ENCODE measurements around the gene CCL28. TPM values are rescaled to one million over a fixed set of nuclear protein-coding genes. Genes with fewer than 3 reads are reported as not detected.

CCL28 gene
- total and polyA plus RNA-seq, 10 of the 15 experiments (the other 5 are each of a cell fraction or from before 2014, with no cell fraction given), result 1.5 to 7.5 (median 4.4) TPM

DNA sequence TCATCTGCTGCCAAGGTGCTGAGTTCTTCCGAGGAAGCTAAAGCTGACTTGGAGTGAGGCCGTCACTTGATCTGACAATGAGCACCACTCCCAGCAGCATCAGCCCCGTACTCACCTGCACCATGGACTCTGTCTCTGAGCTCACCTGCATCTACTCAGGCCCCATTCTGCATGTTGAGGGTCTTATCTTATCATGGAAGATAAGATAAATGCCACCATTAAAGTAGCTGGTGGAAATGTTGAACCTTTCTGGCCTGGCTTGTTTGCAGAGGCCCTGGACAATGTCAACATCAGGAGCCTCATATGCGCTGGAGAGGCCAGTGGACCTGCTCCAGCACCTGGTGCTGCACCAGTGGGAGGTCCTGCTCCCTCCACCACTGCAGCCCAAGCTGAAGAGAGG lies 64.0 kb downstream of the CCL28 start (continued):
- TF ChIP-seq, protein P1, sequence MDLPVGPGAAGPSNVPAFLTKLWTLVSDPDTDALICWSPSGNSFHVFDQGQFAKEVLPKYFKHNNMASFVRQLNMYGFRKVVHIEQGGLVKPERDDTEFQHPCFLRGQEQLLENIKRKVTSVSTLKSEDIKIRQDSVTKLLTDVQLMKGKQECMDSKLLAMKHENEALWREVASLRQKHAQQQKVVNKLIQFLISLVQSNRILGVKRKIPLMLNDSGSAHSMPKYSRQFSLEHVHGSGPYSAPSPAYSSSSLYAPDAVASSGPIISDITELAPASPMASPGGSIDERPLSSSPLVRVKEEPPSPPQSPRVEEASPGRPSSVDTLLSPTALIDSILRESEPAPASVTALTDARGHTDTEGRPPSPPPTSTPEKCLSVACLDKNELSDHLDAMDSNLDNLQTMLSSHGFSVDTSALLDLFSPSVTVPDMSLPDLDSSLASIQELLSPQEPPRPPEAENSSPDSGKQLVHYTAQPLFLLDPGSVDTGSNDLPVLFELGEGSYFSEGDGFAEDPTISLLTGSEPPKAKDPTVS (IDR thresholded peaks at IDR 0.05; ENCODE audit: low read depth, low read length), result no peak
- TF ChIP-seq, protein P2, sequence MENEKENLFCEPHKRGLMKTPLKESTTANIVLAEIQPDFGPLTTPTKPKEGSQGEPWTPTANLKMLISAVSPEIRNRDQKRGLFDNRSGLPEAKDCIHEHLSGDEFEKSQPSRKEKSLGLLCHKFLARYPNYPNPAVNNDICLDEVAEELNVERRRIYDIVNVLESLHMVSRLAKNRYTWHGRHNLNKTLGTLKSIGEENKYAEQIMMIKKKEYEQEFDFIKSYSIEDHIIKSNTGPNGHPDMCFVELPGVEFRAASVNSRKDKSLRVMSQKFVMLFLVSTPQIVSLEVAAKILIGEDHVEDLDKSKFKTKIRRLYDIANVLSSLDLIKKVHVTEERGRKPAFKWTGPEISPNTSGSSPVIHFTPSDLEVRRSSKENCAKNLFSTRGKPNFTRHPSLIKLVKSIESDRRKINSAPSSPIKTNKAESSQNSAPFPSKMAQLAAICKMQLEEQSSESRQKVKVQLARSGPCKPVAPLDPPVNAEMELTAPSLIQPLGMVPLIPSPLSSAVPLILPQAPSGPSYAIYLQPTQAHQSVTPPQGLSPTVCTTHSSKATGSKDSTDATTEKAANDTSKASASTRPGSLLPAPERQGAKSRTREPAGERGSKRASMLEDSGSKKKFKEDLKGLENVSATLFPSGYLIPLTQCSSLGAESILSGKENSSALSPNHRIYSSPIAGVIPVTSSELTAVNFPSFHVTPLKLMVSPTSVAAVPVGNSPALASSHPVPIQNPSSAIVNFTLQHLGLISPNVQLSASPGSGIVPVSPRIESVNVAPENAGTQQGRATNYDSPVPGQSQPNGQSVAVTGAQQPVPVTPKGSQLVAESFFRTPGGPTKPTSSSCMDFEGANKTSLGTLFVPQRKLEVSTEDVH (IDR thresholded peaks at IDR 0.05; ENCODE audit: low read depth, partially characterized antibody), result no peak

DNA sequence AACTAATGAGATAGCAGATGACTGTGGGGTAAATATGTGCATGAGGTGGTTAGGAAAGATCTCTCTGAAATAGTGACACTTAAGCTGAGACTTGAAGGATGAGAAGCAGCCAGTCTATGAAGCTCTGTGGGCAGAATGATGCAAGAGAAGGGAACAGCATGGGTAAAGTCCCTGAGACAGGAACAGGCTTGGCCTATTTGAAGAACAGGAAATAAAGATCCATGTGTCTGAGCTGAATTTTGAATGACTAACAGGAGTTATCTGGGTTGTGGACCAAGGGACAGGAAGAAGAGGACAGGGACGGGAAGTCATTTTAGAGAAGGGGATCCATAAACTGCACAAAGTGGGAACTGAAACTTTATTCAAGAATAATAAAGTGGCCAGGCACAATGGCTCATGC lies 73.3 kb downstream of the CCL28 start:
- ChIA-PET SMC1A (ENCODE audit: uncharacterized antibody, unreplicated experiment) (no interaction called here), POLR2A (no interaction called here), CTCF (interaction anchor here (1.3 kb wide), 1 partner anchor 12 kb away, joined by 3 read pairs; no protein-coding TSS in a partner anchor), RAD21 (ENCODE audit: unreplicated experiment) (no interaction called here)
- H3K79me2 ChIP-seq (ENCODE audit: control insufficient read depth, insufficient read depth, low read length), result no peaks in the 10 kb centered on the region
- FAIRE-seq (no peak), DNase-seq (ENCODE audit: low read depth, low spot score) (no peak), ATAC-seq (no peak)
- H3K9ac ChIP-seq (ENCODE audit: control insufficient read depth, insufficient read depth, low read length), result no peak overlapping the region
- BruUV-seq (replicated peaks), result no TSS peak
- H2AFZ ChIP-seq (ENCODE audit: control insufficient read depth, low read depth, low read length), result no peak overlapping the region
- H3K4me2 ChIP-seq (ENCODE audit: control insufficient read depth, insufficient read depth), result no peak overlapping the region
- WGBS (ENCODE audit: insufficient coverage, insufficient replicate concordance, low lambda C conversion rate, missing lambda C conversion rate), result 0% methylated on average over 1 of the region's 1 CpG
- H3K4me3 ChIP-seq, result no peak overlapping the region
- intact Hi-C loops (cut with micrococcal nuclease; ENCODE audit: unreplicated experiment), result no loop called here
- no peak overlapping the region for H3K27ac ChIP-seq (ENCODE audit: control insufficient read depth, insufficient read depth)
- no peaks in the 10 kb centered on the region for H4K20me1 ChIP-seq (ENCODE audit: control insufficient read depth, insufficient read depth)
- H3K4me1 ChIP-seq (ENCODE audit: control insufficient read depth, insufficient read depth, low read length), result no peaks in the 10 kb centered on the region
- no peaks in the 10 kb centered on the region for H3K36me3 ChIP-seq (ENCODE audit: control insufficient read depth in 2 of 2, insufficient read depth in 2 of 2, low read length in 1 of 2)
- no peaks in the 10 kb centered on the region for H3K27me3 ChIP-seq (replicated peaks in 1 of 2; ENCODE audit: control insufficient read depth in 2 of 2, insufficient read depth in 2 of 2, low read length in 1 of 2)
- H3K9me3 ChIP-seq (replicated peaks; ENCODE audit: control insufficient read depth, insufficient read depth, low read length), result peaks cover 8% of the 10 kb centered on the region; the same call in 2 of the 3 replicates
- in situ Hi-C loops (cut with MboI), result no loop called here
- TF ChIP-seq, protein P3, sequence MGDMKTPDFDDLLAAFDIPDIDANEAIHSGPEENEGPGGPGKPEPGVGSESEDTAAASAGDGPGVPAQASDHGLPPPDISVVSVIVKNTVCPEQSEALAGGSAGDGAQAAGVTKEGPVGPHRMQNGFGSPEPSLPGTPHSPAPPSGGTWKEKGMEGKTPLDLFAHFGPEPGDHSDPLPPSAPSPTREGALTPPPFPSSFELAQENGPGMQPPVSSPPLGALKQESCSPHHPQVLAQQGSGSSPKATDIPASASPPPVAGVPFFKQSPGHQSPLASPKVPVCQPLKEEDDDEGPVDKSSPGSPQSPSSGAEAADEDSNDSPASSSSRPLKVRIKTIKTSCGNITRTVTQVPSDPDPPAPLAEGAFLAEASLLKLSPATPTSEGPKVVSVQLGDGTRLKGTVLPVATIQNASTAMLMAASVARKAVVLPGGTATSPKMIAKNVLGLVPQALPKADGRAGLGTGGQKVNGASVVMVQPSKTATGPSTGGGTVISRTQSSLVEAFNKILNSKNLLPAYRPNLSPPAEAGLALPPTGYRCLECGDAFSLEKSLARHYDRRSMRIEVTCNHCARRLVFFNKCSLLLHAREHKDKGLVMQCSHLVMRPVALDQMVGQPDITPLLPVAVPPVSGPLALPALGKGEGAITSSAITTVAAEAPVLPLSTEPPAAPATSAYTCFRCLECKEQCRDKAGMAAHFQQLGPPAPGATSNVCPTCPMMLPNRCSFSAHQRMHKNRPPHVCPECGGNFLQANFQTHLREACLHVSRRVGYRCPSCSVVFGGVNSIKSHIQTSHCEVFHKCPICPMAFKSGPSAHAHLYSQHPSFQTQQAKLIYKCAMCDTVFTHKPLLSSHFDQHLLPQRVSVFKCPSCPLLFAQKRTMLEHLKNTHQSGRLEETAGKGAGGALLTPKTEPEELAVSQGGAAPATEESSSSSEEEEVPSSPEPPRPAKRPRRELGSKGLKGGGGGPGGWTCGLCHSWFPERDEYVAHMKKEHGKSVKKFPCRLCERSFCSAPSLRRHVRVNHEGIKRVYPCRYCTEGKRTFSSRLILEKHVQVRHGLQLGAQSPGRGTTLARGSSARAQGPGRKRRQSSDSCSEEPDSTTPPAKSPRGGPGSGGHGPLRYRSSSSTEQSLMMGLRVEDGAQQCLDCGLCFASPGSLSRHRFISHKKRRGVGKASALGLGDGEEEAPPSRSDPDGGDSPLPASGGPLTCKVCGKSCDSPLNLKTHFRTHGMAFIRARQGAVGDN (IDR thresholded peaks at IDR 0.05), result no peak
- TF ChIP-seq, protein P4, sequence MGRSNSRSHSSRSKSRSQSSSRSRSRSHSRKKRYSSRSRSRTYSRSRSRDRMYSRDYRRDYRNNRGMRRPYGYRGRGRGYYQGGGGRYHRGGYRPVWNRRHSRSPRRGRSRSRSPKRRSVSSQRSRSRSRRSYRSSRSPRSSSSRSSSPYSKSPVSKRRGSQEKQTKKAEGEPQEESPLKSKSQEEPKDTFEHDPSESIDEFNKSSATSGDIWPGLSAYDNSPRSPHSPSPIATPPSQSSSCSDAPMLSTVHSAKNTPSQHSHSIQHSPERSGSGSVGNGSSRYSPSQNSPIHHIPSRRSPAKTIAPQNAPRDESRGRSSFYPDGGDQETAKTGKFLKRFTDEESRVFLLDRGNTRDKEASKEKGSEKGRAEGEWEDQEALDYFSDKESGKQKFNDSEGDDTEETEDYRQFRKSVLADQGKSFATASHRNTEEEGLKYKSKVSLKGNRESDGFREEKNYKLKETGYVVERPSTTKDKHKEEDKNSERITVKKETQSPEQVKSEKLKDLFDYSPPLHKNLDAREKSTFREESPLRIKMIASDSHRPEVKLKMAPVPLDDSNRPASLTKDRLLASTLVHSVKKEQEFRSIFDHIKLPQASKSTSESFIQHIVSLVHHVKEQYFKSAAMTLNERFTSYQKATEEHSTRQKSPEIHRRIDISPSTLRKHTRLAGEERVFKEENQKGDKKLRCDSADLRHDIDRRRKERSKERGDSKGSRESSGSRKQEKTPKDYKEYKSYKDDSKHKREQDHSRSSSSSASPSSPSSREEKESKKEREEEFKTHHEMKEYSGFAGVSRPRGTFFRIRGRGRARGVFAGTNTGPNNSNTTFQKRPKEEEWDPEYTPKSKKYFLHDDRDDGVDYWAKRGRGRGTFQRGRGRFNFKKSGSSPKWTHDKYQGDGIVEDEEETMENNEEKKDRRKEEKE (IDR thresholded peaks at IDR 0.05), result no peak
- no peak for TF ChIP-seq TCF12 (IDR thresholded peaks at IDR 0.05; ENCODE audit: low read depth, low read length)
